ENCODE measurements around the gene INPP5F. TPM values are rescaled to one million over a fixed set of nuclear protein-coding genes. Genes with fewer than 3 reads are reported as not detected.
"Not testable (repeated sequence)": the region's sequence is repeated elsewhere in the genome, so short reads cannot be mapped to it uniquely, and the experiment has no call there.

The INPP5F gene
- total and polyA plus RNA-seq, 2 donors (not counting 1 experiment from before 2014, with no cell fraction given), result 15.0 to 23.3 TPM

- H3K9ac ChIP-seq (ENCODE audit: insufficient read depth, low read length), result no peak overlapping the region
These were observed 57.8 kb downstream of the INPP5F start for GRCh38 chr10:119783665-119784027.

GRCh38 chr10:119784340-119785067 is 58.7 kb downstream of the INPP5F start:
- Histone ChIP-seq H3K9ac (ENCODE audit: insufficient read depth, low read length) (no peak overlapping the region), H3K4me3 (replicated peaks in 1 of 4; ENCODE audit: control extremely low read depth in 1 of 4, insufficient read depth in 1 of 4, low read depth in 3 of 4, low read length in 4 of 4) (no peak overlapping the region), H3K36me3 (ENCODE audit: control insufficient read depth, insufficient read depth, low read length) (no peaks in the 10 kb centered on the region), H4K20me1 (ENCODE audit: control insufficient read depth, extremely low read depth, insufficient read depth, low read length) (no peaks in the 10 kb centered on the region), H3K4me1 (ENCODE audit: control insufficient read depth, extremely low read depth, insufficient read depth, low read length) (no peaks in the 10 kb centered on the region), H2AFZ (ENCODE audit: low read length) (no peak overlapping the region), H3K9me3 (ENCODE audit: control insufficient read depth, insufficient read depth, low read depth, low read length) (no peaks in the 10 kb centered on the region), H3K27me3 (ENCODE audit: control insufficient read depth, insufficient read depth, low read length) (no peaks in the 10 kb centered on the region), H3K4me2 (ENCODE audit: extremely low read depth, insufficient read depth, low read length) (no peak overlapping the region), H3K79me2 (ENCODE audit: control insufficient read depth, insufficient read depth, low read length) (no peaks in the 10 kb centered on the region), H3K27ac (ENCODE audit: insufficient read depth, low read length) (no peak overlapping the region)
- TF ChIP-seq CTCF (conservative IDR thresholded peaks at IDR 0.05 in 1 of 2, IDR thresholded peaks at IDR 0.05 in 1 of 2; ENCODE audit: low read depth in 1 of 2, low read length in 2 of 2), result no peak
- no peak for TF ChIP-seq EZH2 (IDR thresholded peaks at IDR 0.05; ENCODE audit: low read length, missing control alignments)
- no peak for DNase-seq (ENCODE audit: low read depth in 2 of 2)

More at GRCh38 chr10:119783665-119784027, 57.8 kb downstream of the INPP5F start:
- Histone ChIP-seq H3K79me2 (ENCODE audit: control insufficient read depth, insufficient read depth, low read length) (no peaks in the 10 kb centered on the region), H3K9me3 (ENCODE audit: control insufficient read depth, insufficient read depth, low read depth, low read length) (no peaks in the 10 kb centered on the region), H3K36me3 (ENCODE audit: control insufficient read depth, insufficient read depth, low read length) (no peaks in the 10 kb centered on the region), H3K4me1 (ENCODE audit: control insufficient read depth, extremely low read depth, insufficient read depth, low read length) (no peaks in the 10 kb centered on the region), H3K4me2 (ENCODE audit: extremely low read depth, insufficient read depth, low read length) (no peak overlapping the region), H3K27me3 (ENCODE audit: control insufficient read depth, insufficient read depth, low read length) (no peaks in the 10 kb centered on the region), H2AFZ (ENCODE audit: low read length) (no peak overlapping the region), H3K4me3 (replicated peaks in 1 of 4; ENCODE audit: control extremely low read depth in 1 of 4, insufficient read depth in 1 of 4, low read depth in 3 of 4, low read length in 4 of 4) (no peak overlapping the region), H3K27ac (ENCODE audit: insufficient read depth, low read length) (no peak overlapping the region), H4K20me1 (ENCODE audit: control insufficient read depth, extremely low read depth, insufficient read depth, low read length) (no peaks in the 10 kb centered on the region)
- DNase-seq (ENCODE audit: low read depth in 2 of 2), result no peak
- no peak for TF ChIP-seq CTCF (conservative IDR thresholded peaks at IDR 0.05 in 1 of 2, IDR thresholded peaks at IDR 0.05 in 1 of 2; ENCODE audit: low read depth in 1 of 2, low read length in 2 of 2)
- no peak for TF ChIP-seq EZH2 (IDR thresholded peaks at IDR 0.05; ENCODE audit: low read length, missing control alignments)

- no peaks in the 10 kb centered on the region for H3K4me1 ChIP-seq (ENCODE audit: control insufficient read depth, extremely low read depth, insufficient read depth, low read length)
- no peaks in the 10 kb centered on the region for H3K36me3 ChIP-seq (ENCODE audit: control insufficient read depth, insufficient read depth, low read length)
- H3K27ac ChIP-seq (ENCODE audit: insufficient read depth, low read length), result no peak overlapping the region
- no peaks in the 10 kb centered on the region for H3K9me3 ChIP-seq (ENCODE audit: control insufficient read depth, insufficient read depth, low read depth, low read length)
- TF ChIP-seq CTCF (conservative IDR thresholded peaks at IDR 0.05 in 1 of 2, IDR thresholded peaks at IDR 0.05 in 1 of 2; ENCODE audit: low read depth in 1 of 2, low read length in 2 of 2), result no peak
- TF ChIP-seq EZH2 (IDR thresholded peaks at IDR 0.05; ENCODE audit: low read length, missing control alignments), result no peak
- H3K9ac ChIP-seq (ENCODE audit: insufficient read depth, low read length), result no peak overlapping the region
- no peaks in the 10 kb centered on the region for H4K20me1 ChIP-seq (ENCODE audit: control insufficient read depth, extremely low read depth, insufficient read depth, low read length)
- peak; percentile 26 to 91 for DNase-seq (ENCODE audit: low read depth in 2 of 2)
- H3K4me3 ChIP-seq (replicated peaks in 1 of 4; ENCODE audit: control extremely low read depth in 1 of 4, insufficient read depth in 1 of 4, low read depth in 3 of 4, low read length in 4 of 4), result no peak overlapping the region
- no peaks in the 10 kb centered on the region for H3K27me3 ChIP-seq (ENCODE audit: control insufficient read depth, insufficient read depth, low read length)
- H3K79me2 ChIP-seq (ENCODE audit: control insufficient read depth, insufficient read depth, low read length), result no peaks in the 10 kb centered on the region
- no peak overlapping the region for H2AFZ ChIP-seq (ENCODE audit: low read length)
- no peak overlapping the region for H3K4me2 ChIP-seq (ENCODE audit: extremely low read depth, insufficient read depth, low read length)
These were observed 60.4 kb downstream of the INPP5F start for GRCh38 chr10:119786117-119786769.

- not testable (repeated sequence) for H3K4me3 ChIP-seq (replicated peaks in 1 of 4; ENCODE audit: control extremely low read depth in 1 of 4, insufficient read depth in 1 of 4, low read depth in 3 of 4, low read length in 4 of 4); H3K9ac ChIP-seq (ENCODE audit: insufficient read depth, low read length); H3K9me3 ChIP-seq (ENCODE audit: control insufficient read depth, insufficient read depth, low read depth, low read length); H4K20me1 ChIP-seq (ENCODE audit: control insufficient read depth, extremely low read depth, insufficient read depth, low read length); H3K4me2 ChIP-seq (ENCODE audit: extremely low read depth, insufficient read depth, low read length); H3K36me3 ChIP-seq (ENCODE audit: control insufficient read depth, insufficient read depth, low read length); H3K27me3 ChIP-seq (ENCODE audit: control insufficient read depth, insufficient read depth, low read length); H3K4me1 ChIP-seq (ENCODE audit: control insufficient read depth, extremely low read depth, insufficient read depth, low read length); H3K27ac ChIP-seq (ENCODE audit: insufficient read depth, low read length); DNase-seq (ENCODE audit: low read depth in 2 of 2); H2AFZ ChIP-seq (ENCODE audit: low read length); H3K79me2 ChIP-seq (ENCODE audit: control insufficient read depth, insufficient read depth, low read length)
These were observed 69.3 kb downstream of the INPP5F start for GRCh38 chr10:119795101-119795500.
